GM18873 (cell line): ENCODE data around the gene PPIG.
"Not testable (repeated sequence)": the region's sequence is repeated elsewhere in the genome, so short reads cannot be mapped to it uniquely, and the experiment has no call there.

Experiments used
- ATAC-seq: cut with Tn5 transposase; IDR thresholded peaks from one replicate; pipeline ENCODE4 v1.9.1; 2021; ENCODE audit warnings: mild to moderate bottlenecking, moderate library complexity, moderate number of reproducible peaks; ENCODE audit not compliant: unreplicated experiment, low FRiP score

Gene PPIG

DNA sequence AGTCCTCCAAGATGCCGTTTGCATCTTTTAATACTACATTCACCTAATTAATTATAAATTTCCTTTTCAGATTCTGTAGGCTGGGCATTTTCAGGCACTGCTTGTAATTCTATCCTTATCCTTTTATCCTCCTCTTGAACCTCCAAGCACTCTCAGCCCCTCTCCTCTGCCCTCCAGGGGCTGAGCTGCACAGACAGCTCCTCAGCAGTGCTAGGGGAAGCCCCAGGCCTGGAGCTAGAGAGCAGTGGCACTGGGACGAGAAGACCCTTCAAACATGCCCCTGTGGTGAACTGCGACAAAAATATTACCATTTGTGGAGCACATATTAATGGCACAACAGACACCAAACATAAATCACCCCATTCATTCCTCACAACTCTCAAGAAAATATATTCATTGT is 77.1 kb downstream of the PPIG start:
- no peak for ATAC-seq

DNA sequence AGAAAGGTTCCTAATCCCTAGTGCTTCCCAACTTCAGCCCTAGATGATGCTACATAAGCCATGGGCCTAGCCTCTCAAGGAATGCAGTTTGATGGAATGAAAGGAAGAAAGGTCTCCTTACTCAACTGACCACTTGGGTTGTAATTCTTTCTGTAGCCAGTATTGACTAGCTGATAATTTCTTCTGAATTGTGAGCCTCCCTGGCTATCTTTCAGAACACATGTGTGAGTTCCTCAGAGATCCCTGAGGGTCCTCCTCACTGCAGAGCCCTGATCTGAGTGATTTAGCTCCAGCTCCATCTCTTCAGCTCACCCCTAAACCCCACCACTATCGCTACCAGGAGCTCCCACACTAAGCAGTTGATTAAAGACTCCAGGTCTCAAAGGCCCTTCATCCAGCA is 78.6 kb downstream of the PPIG start:
- no peak for ATAC-seq

DNA sequence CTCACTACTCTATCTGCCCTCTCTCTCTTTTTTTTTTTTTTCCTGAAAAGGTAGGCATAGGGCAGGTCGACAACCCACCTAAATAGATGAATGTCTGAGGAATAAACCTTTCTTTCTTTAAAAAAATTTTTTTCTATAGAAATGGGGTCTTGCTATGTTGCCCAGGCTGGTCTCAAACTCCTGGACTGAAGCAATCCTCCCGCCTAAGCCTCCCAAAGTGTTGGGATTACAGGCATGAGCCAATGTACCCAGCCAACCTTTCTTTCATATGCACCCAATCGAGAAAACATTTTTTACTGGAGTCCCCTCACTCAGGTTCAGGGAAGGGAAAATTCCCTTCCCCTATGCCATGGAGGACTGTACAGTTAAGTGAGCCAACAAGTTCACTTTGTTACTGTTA is 79.1 kb downstream of the PPIG start:
- ATAC-seq, result no peak

DNA sequence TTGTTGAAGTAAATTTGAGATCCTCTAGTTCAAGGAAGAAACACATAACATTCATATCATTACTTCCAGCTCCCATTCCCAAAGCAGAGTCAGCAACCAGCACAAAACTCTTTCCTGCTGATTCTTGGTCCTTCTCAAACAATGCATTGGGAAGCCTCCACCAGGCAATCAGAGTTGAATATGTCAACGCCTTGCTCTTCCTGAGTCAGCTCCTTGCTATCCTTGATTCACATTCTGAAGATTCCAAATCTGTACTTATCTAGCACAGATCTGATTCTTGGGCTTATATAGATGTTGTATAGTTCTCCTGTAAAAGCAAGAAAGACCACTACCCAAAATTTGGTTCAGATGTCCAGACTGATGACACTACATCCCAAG is 80.4 kb downstream of the PPIG start:
- no peak for ATAC-seq

DNA sequence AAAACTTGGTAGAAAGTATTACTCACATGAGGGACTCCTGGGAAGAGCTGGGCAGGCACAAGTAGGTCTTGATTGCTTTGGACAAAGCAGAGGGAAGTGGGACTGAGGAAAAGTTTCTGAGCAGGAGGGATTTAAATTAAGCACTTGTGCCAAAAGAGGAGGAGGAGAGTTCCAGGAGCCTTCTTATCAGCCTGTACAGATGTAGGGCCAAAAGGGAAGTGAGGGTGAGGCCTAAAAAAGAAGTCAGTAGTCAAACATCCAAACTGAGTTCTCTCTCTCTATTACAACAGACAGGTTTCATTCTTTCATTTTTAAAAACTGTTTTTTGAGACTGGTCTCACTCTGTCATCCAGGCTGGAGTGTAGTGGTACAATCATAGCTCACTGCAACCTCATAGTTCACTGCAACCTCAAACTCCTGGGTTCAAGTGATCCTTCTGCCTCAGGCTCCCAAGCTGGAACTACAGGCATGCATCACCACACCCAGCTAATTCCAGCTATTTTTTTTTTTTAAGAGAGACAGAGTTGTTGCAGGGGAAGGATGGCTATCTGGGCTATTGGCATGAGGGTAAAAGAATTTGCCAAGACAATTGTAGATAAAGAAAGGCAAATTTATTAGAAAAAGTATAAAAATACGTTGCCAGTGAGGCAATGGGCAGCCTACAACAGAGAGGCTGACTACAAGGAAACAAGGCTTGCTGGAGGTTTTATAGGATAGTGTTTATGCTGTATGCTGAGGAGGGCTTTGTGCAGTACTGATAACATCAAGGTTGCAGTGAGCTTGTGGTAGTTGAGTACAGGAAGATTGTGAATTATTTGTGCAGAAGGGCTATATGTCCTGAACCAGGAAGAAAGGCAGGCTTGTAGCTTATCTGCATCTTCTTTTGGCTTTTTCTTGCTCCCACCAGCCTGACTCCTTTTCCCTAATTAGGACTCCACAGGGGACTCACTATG is 81.1 kb downstream of the PPIG start:
- no peak for ATAC-seq

DNA sequence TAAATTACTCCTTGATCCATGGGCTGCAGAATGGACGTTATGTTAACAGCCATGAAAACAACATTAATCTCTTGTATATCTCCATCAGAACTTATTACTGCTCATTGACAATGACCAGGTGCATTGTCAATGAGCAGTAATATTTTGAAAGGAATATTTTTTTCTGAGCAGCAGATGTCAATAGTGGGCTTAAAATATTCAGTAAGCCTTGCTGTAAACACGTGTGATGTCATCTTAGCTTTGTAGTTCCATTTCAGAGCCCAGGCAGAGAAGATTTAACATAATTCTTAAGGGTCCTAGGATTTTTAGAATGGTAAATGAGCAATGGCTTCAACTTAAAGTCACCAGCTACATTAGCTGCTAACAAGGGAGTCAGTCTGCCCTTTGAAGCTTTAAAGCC is 83.4 kb downstream of the PPIG start:
- no peak for ATAC-seq

DNA sequence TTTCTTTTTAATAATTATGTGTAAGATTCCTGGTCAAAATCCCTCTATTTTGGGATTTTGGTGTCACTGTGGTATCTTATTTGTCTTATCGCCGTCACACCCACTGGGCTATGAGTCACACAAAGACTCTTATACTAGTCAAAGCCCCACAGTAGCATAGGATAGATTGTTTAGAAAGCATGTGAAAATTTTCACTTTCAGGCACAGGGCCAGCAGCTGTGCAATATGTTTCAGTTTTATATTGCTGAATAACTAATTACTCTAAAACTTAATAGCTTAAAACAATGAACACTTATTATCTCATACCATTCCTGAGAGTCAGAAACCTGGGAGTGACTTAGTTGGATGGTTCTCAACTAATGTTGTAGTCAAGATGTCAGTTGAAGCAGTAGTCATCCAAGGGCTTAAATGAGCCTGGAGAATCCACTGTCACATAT is 86.1 kb downstream of the PPIG start:
- no peak for ATAC-seq

DNA sequence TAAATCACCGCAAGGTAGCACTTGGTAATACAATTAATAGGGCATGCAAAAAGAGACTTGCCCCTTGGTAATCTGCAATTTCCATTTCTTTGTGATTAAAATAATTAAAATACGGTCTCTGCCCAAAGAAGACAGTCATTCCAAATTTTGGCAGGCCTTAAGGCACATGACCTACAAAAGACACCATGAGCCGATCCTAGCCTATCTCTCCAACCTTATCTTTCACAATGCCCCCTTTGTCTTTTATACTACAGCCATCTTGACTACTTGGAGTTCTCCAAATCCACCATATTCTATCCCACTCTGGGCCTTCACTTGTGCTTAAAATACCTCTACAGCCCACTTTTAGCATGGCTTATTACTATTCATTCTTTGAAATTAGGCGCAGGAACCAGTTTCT is 86.8 kb downstream of the PPIG start:
- ATAC-seq, result no peak

DNA sequence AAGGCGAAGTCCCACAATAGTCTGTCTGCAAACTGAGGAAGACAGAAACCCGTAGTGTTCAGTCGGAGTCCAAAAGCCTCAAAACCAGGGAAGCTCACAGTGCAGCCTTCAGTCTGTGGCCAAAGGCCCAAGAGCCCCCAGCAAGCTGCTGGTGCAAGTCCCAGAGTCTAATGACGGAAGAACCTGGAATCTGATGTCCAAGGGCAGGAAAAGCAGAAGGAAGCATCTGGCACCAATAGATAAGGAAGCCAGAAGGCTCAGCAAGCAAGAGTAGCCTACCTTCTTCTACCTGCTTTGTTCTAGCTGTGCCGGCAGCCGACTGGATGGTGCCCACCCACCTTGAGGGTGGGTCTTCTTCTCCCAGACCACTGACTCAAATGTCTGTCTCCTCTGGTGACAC is 88.3 kb downstream of the PPIG start:
- ATAC-seq, result no peak

DNA sequence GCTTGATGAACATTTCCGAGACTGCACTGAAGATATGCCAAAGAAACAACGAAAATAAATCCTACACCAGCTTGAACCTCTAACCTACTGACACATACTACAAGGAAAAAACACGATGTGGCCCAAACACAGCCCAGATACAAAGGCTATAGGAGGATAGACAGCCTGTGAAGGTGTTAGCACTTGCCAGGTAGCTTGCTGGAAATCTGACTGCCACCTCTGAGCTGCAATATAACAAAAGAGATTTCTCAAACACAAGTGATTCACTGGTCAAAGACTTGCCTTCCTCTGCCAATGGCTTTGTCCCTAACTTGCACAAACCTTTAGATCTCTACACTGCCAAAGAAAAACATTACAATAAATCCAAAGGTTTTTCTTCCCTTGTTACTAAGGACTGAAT is 89.0 kb downstream of the PPIG start:
- ATAC-seq, result no peak

DNA sequence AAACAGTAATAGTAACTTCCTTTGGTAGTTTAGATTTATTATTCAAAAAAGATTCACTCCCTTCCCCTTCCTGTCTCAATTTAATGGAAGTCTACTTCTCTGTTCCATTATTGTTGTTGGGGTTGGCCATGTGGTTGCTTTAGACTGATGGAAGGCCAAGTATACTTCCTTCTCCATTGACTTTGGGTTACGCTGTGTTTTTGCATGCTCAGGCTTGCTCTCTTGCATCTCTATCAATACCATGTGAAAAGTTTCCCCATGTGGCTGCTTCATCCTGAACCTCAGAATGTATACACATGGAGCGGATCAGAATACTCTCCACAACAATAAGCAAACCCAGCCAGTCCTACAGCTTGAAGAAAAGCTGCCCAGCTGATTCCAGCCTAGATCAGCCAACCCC is 89.8 kb downstream of the PPIG start:
- ATAC-seq, result no peak

DNA sequence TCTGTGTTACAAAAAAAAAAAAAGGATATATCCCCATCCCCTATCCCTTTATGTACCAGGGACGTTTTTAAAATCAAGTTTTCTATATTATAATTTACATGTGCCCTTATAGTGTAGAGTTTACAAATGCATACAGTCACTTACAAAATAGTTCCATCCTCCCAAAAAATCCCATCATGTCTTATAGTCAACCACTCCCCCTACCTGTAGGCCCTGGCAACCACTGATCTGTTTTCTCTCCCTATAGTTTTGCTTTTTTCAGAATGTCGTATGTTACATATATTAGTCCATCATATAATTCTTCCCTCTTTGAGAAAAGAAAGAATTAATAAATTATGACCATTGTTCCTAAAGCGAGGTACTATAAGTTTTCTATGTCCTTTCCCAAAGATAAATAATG is 92.2 kb downstream of the PPIG start:
- no peak for ATAC-seq

DNA sequence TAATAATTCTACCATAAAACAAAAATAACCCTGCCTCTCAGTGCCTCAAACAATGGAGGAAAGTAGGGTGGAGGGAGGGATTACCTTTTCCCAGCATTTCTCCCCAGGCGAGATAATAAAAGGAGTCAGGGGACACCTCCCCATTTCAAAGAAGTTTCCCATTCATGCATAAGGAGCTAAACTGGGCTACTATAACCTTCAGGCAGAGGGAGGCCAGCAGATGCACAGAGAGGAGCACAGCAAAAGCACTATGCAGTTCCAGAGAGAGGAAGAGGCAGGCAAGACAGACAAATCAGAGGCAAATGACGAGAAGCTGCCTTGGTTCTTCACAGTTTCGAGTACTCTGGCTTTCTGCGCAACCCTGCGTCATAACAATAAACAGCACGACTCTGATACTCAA is 92.7 kb downstream of the PPIG start:
- ATAC-seq, result no peak

DNA sequence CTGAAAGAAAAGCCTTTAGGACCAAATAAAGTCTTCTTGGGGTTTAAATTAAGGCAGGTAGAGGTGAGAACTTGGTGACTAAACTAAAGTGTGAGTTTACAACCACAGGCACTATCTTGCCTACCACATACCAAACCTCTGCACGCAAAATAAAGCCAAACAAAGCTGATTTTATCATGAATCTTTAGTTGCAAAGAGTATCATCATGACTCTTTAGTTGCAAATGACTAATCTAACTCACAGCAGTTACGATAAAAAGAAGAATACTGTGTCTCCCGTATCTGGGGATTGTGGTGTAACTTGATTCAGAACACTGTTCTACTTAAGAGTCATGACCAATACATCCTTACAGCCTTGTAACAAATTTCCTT is 98.9 kb downstream of the PPIG start:
- ATAC-seq, result no peak

DNA sequence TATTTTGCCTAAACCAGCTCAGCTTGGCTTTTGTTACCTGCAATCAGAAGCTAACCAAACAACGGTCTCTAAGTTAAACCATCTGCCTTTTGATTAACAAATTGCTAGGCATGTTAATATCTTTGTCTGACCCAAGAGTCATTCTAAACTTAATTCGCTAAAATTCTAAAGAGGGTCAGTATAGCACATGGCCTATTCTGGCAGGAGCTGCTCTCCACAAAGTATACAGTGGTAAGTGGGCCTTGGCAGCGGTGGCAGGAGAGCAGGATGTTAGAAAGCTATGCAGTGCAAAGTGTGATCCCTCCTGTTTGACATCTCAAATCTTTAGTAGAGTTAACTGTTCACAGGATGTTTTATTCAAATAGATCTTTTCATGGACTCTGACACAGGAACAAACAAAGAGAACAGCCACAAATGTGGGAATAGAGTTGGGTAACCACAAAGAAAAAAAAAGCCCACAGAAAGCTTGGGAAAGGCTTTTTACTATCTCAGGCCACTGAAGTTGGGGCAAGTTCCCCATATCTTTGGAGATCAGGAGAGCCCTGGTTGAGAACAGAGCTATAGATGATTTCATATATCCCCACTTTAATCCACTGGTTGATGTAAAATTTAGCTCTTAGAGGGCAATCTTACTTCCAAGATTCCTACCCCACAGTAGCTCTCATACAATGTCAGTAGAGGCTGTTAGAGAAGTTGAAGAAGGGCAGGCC is 99.4 kb downstream of the PPIG start:
- ATAC-seq, result no peak

DNA sequence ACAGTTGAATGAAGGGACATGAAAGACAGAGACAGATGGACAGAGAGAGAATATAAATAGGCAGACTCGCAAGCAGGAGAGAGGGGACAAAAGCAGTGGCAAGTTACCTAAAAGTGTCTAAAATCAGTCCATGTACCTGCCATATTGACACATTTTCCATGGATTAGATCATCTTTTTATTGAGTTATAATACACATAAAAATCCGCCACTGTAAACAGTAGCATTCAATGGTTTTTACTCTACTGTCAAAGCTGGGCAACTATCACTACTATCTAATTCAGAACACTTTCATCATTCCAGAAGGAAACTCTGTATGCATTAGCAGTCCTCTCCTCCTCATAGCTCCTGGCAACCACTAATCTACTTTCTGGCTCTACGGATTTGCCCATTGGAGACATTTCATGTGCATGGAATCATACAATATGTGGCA is 100.0 kb downstream of the PPIG start:
- no peak for ATAC-seq

DNA sequence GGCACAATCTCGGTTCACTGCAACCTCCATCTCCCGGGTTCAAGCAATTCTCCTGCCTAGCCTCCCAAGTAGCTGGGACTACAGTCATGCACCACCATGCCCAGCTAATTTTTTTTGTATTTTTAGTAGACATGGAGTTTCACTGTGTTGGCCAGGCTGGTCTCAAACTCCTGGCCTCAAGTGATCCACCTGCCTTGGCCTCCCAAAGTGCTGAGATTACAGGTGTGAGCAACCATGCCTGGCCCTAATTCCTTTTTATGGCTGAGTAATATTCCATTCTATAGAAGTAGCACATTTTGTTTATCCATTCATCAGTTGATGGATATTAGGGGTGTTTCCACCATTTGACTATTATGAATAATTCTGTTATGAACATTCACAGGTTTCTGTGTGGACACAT is 100.6 kb downstream of the PPIG start:
- not testable (repeated sequence) for ATAC-seq

DNA sequence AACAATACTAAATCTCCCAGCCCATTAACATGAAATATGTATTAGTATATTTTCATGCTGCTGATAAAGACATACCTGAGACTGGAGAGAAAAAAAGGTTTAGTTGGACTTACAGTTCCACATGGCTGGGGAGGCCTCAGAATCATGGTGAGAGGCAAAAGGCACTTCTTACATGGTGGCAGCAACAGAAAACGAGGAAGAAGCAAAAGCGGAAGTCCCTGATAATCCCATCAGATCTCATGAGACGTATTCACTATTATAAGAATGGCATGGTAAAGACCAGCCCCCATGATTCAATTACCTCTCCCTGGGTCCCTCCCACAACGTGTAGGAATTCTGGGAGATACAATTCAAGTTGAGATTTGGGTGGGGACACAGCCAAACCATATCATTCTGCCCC is 102.7 kb downstream of the PPIG start:
- not testable (repeated sequence) for ATAC-seq

DNA sequence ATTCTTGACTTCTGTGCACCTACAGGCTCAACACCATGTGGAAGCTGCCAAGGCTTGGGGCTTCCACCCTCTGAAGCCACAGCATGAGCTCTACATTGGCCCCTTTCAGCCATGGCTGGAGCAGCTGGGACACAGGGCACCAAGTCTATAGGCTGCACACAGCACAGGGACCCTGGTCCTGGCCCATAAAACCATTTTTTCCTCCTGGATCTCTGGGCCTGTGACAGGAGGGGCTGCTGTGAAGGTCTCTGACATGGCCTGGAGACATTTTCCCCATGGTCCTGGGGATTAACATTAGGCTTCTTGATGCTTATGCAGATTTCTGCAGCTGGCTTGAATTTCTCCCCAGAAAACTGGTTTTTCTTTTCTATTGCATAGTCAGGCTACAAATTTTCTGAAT is 103.8 kb downstream of the PPIG start:
- ATAC-seq, result not testable (repeated sequence)

DNA sequence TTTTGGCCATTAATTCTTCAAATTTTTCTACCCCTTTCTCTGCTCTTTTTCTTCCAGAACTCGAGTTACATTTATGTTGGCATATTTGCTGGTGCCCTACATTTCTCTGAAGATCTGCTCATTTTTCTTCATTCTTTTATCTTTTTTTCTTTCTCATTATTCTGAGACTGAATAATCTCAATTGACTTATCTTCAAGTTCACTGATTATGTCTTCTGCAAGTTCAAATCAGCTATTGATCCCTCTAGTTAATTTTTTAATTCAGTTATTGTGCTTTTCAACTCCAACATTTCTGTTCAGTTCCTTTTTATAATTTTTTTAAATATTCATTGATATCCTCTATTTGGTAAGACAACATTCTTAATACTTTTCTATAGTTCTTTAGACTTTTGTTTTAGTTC is 106.8 kb downstream of the PPIG start:
- ATAC-seq, result no peak
